PFSK-1 (cell line): ENCODE results near the gene KAZN.

Experiments
- POLR2AphosphoS5 ChIP-seq: IDR thresholded peaks from 2 replicates; pipeline ENCODE4 v1.6.1; 2012; ENCODE audit warnings: low read depth, mild to moderate bottlenecking, control low read depth, low read length, moderate library complexity
- REST ChIP-seq, 2 experiments: IDR thresholded peaks; 2 replicates each; pipeline versions ENCODE4 v1.6.1 to v1.8.0; 2011 to 2012; ENCODE audit warnings: low read depth in 2 of 2, low read length in 2 of 2, control low read depth in 1 of 2, inconsistent platforms in 1 of 2, mild to moderate bottlenecking in 1 of 2, moderate library complexity in 1 of 2; ENCODE audit not compliant: insufficient read depth in 1 of 2
- TAF1 ChIP-seq: IDR thresholded peaks from 2 replicates; pipeline ENCODE4 v1.6.1; 2012; ENCODE audit warnings: low read length, control low read depth, borderline replicate concordance; ENCODE audit not compliant: insufficient read depth

- TF ChIP-seq REST (IDR thresholded peaks at IDR 0.05; ENCODE audit: insufficient read depth in 1 of 2, low read depth in 2 of 2, low read length in 2 of 2): no peak
- TF ChIP-seq TAF1: no peak
- TF ChIP-seq POLR2AphosphoS5: no peak
Observed at GRCh38 chr1:14646973-14647372, 48.5 kb downstream of the KAZN start.
